A673 (cell line): ENCODE results near the gene PRR14. TPM values are rescaled to one million over a fixed set of nuclear protein-coding genes. Genes with fewer than 3 reads are reported as not detected.
A peak's percentile ranks its signal among the peaks of the same experiment; 100 is the strongest.

ENCODE experiments used
- BruUV-seq: library from RNA; stranded (reverse); fragments of 400-500 nt; replicated peaks from 2 replicates; lab custom pipeline; 2021; lab: Mats Ljungman, UMichigan
- CTCF ChIA-PET: fragments of 300-600 bp; sonication (Branson Sonifier 250); formaldehyde crosslinking; loops from one replicate; lab custom pipeline; 2022; ENCODE audit warnings: antibody characterized with exemption; lab: Charles Lee
- POLR2A ChIA-PET: fragments of 300-600 bp; sonication (Branson Sonifier 250); formaldehyde crosslinking; loops from one replicate; lab custom pipeline; 2022; ENCODE audit warnings: antibody characterized with exemption; ENCODE audit not compliant: low non-redundant PET; lab: Charles Lee
- DNase-seq: peaks from one replicate; pipeline ENCODE4 v3.0.0-alpha.2; 2015; ENCODE audit warnings: low spot score
- H3K27ac ChIP-seq: fragments of 200-600 bp; sonication (generic); 2 replicates; pipeline ENCODE4 v1.5.1; 2016; ENCODE audit warnings: mixed run types, low read depth, mild to moderate bottlenecking, mixed read lengths, antibody characterized with exemption, low read length; ENCODE audit not compliant: poor library complexity, severe bottlenecking
- H3K27me3 ChIP-seq: fragments of 200-600 bp; sonication (generic); replicated peaks from 2 replicates; pipeline ENCODE4 v1.6.1; 2017; ENCODE audit warnings: mixed run types, low read depth, mild to moderate bottlenecking, mixed read lengths, antibody characterized with exemption, low read length; ENCODE audit not compliant: insufficient read depth, poor library complexity
- H3K36me3 ChIP-seq: fragments of 200-600 bp; sonication (generic); 2 replicates; pipeline ENCODE4 v1.6.1; 2016; ENCODE audit warnings: mixed run types, mild to moderate bottlenecking, mixed read lengths, antibody characterized with exemption, low read length; ENCODE audit not compliant: insufficient read depth, poor library complexity, severe bottlenecking
- H3K4me1 ChIP-seq: fragments of 200-600 bp; sonication (generic); 2 replicates; pipeline ENCODE4 v1.6.1; 2017; ENCODE audit warnings: mixed run types, mild to moderate bottlenecking, mixed read lengths, antibody characterized with exemption, low read length; ENCODE audit not compliant: insufficient read depth, poor library complexity, severe bottlenecking
- H3K4me3 ChIP-seq: fragments of 200-600 bp; sonication (generic); 2 replicates; pipeline ENCODE4 v1.5.1; 2016; ENCODE audit warnings: low read depth, mixed run types, mild to moderate bottlenecking, mixed read lengths, low read length; ENCODE audit not compliant: poor library complexity, severe bottlenecking
- H3K9me3 ChIP-seq: fragments of 200-600 bp; sonication (generic); 2 replicates; pipeline ENCODE4 v1.6.1; 2016; ENCODE audit warnings: mixed run types, low read depth, mild to moderate bottlenecking, mixed read lengths, antibody characterized with exemption, low read length; ENCODE audit not compliant: poor library complexity, severe bottlenecking
- EZH2 ChIP-seq: fragments of 200-600 bp; sonication (generic); IDR thresholded peaks from 2 replicates; pipeline ENCODE4 v1.6.1; 2017; ENCODE audit warnings: borderline replicate concordance, low read depth, mild to moderate bottlenecking, mixed read lengths, antibody characterized with exemption, low read length; ENCODE audit not compliant: poor library complexity, severe bottlenecking
- intact Hi-C: fragments of 100-400 bp; cut with micrococcal nuclease; formaldehyde crosslinking; loops from one replicate; pipeline ENCODE4 v1.10.0; 2022; ENCODE audit not compliant: unreplicated experiment
- total RNA-seq: library from RNA; stranded (reverse); gene quantifications from 2 replicates; pipeline ENCODE4 v1.2.3, GENCODE V29; 2021
- TF ChIP-seq, protein P1 (sequence below): fragments of 300-800, 200-600 bp; sonication (generic); conservative IDR thresholded peaks from 2 replicates; pipeline ENCODE4 v1.5.1; 2017; ENCODE audit warnings: low read depth, mild to moderate bottlenecking, antibody characterized with exemption, low read length, moderate library complexity, mixed read lengths

PRR14 gene
- total RNA-seq, 1 experiment from 2014 or later: 35.7 TPM

DNA sequence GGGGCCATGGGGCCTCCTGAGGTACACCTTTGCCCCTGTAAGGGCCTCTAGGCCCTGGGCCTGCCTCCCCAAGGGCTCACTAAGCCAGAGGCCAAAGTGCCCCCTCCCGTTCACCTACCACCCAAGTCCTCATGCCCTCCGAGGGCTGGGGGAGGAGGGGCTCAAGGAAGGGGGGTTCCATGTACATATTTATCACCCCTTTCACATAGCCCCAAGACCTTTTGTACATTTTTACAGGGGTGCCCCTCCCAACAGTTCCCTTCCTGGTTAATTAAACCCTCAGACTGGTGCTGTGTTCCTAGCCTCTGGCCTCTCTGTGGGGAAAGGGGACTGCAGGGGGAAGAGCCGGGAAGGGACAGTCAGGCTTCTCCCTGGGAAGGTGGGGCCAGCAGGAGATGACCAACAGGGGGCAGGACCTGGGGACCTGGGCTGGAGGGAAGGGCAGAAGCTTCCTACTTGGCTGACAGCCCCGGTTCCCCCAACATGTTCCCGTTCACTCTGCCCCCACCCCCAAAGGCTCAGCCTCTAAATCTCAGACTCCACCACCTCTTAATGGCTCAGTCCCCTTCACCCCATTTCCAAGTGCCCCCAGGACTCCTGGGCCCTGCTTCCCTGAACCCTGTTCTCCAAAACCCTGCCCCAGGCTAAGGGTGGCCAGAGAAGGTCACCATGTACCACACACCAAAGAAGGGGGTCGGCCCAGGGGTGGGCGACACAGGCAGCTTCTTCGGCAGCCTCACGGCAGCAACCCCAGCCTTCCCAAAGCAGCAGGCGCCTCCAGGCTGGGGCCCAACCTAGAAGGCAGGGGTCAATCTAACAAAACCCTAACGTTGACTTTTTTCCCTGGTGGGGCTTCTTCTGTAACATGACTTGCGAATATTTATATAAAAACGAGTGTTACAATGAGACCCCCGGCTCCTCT, 19.4 kb downstream of the PRR14 start:
- Histone ChIP-seq H3K9me3 (no peaks in the 10 kb centered on the region), H3K4me1 (no peaks in the 10 kb centered on the region), H3K4me3 (no peak overlapping the region), H3K36me3 (peaks cover 46% of the 10 kb centered on the region), H3K27me3 (no peaks in the 10 kb centered on the region), H3K27ac (no peak overlapping the region)
- ChIA-PET POLR2A (interaction anchor here (0.6 kb wide), 1 partner anchor 106 kb away, joined by 3 read pairs; no protein-coding TSS in a partner anchor), CTCF (no interaction called here)
- TSS peak; percentile 59 for BruUV-seq
- DNase-seq: no peak
- TF ChIP-seq, protein P1, sequence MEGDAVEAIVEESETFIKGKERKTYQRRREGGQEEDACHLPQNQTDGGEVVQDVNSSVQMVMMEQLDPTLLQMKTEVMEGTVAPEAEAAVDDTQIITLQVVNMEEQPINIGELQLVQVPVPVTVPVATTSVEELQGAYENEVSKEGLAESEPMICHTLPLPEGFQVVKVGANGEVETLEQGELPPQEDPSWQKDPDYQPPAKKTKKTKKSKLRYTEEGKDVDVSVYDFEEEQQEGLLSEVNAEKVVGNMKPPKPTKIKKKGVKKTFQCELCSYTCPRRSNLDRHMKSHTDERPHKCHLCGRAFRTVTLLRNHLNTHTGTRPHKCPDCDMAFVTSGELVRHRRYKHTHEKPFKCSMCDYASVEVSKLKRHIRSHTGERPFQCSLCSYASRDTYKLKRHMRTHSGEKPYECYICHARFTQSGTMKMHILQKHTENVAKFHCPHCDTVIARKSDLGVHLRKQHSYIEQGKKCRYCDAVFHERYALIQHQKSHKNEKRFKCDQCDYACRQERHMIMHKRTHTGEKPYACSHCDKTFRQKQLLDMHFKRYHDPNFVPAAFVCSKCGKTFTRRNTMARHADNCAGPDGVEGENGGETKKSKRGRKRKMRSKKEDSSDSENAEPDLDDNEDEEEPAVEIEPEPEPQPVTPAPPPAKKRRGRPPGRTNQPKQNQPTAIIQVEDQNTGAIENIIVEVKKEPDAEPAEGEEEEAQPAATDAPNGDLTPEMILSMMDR: no peak
- TF ChIP-seq EZH2: no peak
- intact Hi-C loops: no loop called here

- Histone ChIP-seq H3K4me3 (no peak overlapping the region), H3K9me3 (no peaks in the 10 kb centered on the region), H3K4me1 (no peaks in the 10 kb centered on the region), H3K27ac (no peak overlapping the region), H3K27me3 (no peaks in the 10 kb centered on the region), H3K36me3 (peaks cover 3% of the 10 kb centered on the region)
- POLR2A ChIA-PET: no interaction called here
- TF ChIP-seq, protein P1: no peak
- no peak for TF ChIP-seq EZH2
- no peak for DNase-seq
- intact Hi-C loops: no loop called here
- BruUV-seq: no TSS peak
- CTCF ChIA-PET: no interaction called here
Measured at GRCh38 chr16:30675143-30675542, 24.4 kb downstream of the PRR14 start.

GRCh38 chr16:30677931-30678585, 27.3 kb downstream of the PRR14 start:
- Histone ChIP-seq H3K27ac (no peak overlapping the region), H3K27me3 (no peaks in the 10 kb centered on the region), H3K9me3 (no peaks in the 10 kb centered on the region), H3K4me1 (no peaks in the 10 kb centered on the region), H3K4me3 (no peak overlapping the region), H3K36me3 (no peaks in the 10 kb centered on the region)
- CTCF ChIA-PET: interaction anchor here (0.7 kb wide), 1 partner anchor 20 kb away, joined by 3 read pairs; no protein-coding TSS in a partner anchor
- TF ChIP-seq, protein P1: no peak
- TF ChIP-seq EZH2: no peak
- intact Hi-C loops: no loop called here
- no peak for DNase-seq
- POLR2A ChIA-PET: no interaction called here
- no TSS peak for BruUV-seq
